GM23248 (cell line): Measurements from ENCODE around the gene HOXA9.

Experiments used
- EZH2 ChIP-seq: fragments of 200-600 bp; sonication (generic); IDR thresholded peaks from 2 replicates; pipeline ENCODE4 v1.6.1; 2018; ENCODE audit warnings: antibody characterized with exemption, mild to moderate bottlenecking; ENCODE audit not compliant: insufficient read depth, poor library complexity, severe bottlenecking
- EZH2phosphoT487 ChIP-seq: fragments of 200-600 bp; sonication (generic); IDR thresholded peaks from 2 replicates; pipeline ENCODE4 v1.6.1; 2018; ENCODE audit warnings: antibody characterized with exemption, moderate library complexity, mild to moderate bottlenecking, low read depth; ENCODE audit not compliant: insufficient read depth

DNA sequence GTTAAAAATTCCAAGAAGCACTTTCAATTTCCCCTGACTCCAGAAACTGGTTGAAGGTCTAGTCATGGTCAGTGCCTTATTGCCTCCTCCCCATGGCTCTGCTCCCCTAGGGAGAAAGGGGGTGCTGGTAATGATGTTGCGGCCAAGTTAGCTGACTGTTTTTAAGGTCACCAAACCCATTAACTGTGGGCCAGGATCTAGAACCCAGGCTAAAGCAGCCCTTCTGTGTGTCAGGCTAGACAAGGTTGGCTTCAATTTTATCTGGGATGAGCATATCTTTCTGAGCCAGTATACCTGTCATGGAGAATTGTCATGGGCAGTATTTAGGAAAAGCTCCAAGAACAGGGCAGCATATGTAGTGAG is 45.7 kb upstream of the HOXA9 start:
- TF ChIP-seq EZH2 (no peak), EZH2phosphoT487 (no peak)
